ENCODE data around the gene HIVEP2. TPM values are rescaled to one million over a fixed set of nuclear protein-coding genes. Genes with fewer than 3 reads are reported as not detected.

HIVEP2 gene
- total RNA-seq, 2 experiments from 2014 or later, result 45.8 to 49.7 TPM

- Mint-ChIP-seq H3K36me3 (peaks cover 8% of the 10 kb centered on the region), H3K9me3 (no peaks in the 10 kb centered on the region), H3K4me1 (peaks cover 65% of the 10 kb centered on the region), H3K27me3 (no peaks in the 10 kb centered on the region), H3K27ac (peak overlapping the region; percentile 50), H3K4me3 (no peak overlapping the region)
- POLR2A ChIA-PET, result interaction anchor here (0.7 to 1.9 kb wide), 3 partner anchors 17 to 36 kb away, joined by 3 to 7 read pairs (median 5); partner anchors contain the start of gene HIVEP2
- no peak for ATAC-seq (ENCODE audit: low read depth)
- DNase-seq, result no peak
These were observed 35.3 kb downstream of the HIVEP2 start for GRCh38 chr6:142909686-142910085.

DNA sequence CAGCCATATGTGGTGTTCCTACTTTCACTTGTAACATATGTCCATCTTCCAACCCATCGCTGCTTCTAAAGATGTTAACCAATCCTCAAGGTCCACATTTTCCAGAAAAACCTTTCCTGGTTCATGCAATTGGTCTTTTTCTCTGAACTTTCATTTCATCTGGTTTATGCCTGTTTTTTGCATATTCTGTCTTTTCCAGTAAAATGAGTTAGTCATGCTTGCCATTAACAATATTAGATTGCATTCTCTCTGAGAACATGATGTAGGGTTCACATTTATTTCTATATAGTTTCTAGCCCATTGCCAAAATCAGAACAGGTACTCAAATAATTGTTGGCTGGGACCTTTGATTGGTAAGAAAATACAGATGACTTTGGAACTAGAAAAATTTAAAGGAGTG lies 36.7 kb downstream of the HIVEP2 start:
- POLR2A ChIA-PET, result no interaction called here
- no peak for DNase-seq
- peaks cover 8% of the 10 kb centered on the region for H3K36me3 Mint-ChIP-seq

DNA sequence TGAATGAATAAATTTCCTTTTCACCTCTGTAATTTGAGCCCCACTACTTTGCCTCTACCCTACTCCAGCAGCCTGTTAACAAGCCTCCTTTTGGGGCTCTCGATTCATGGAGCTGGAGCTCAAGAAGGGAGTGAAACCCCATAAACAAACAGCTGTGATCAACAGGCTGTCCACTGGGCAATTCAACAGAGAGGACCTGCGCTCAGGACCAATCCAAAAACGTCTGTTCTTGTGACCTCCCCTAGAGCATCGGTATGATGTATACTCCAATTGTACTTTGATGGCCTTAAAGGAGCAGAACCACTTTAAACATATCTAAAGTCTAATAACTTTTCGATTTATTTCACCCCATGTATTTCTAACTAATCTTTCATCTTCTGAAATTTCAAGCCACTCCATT lies 37.4 kb downstream of the HIVEP2 start:
- DNase-seq (peak; percentile 36), ATAC-seq (ENCODE audit: low read depth) (peak; percentile 55)
- peak overlapping the region; percentile 85 for H3K4me3 Mint-ChIP-seq
- no peaks in the 10 kb centered on the region for H3K9me3 Mint-ChIP-seq
- peak overlapping the region; percentile 94 for H3K27ac Mint-ChIP-seq
- H3K4me1 Mint-ChIP-seq, result peaks cover 68% of the 10 kb centered on the region
- peaks cover 8% of the 10 kb centered on the region for H3K36me3 Mint-ChIP-seq
- H3K27me3 Mint-ChIP-seq, result no peaks in the 10 kb centered on the region
- POLR2A ChIA-PET, result interaction anchor here (0.8 to 3.4 kb wide), 8 partner anchors 13 to 52 kb away, joined by 3 to 36 read pairs (median 7); partner anchors contain the start of gene HIVEP2

More for the DNA sequence above, 36.7 kb downstream of the HIVEP2 start:
- Mint-ChIP-seq H3K27me3 (no peaks in the 10 kb centered on the region), H3K9me3 (no peaks in the 10 kb centered on the region), H3K4me3 (peak overlapping the region; percentile 85), H3K4me1 (peaks cover 68% of the 10 kb centered on the region), H3K27ac (peak overlapping the region; percentile 94)
- no peak for ATAC-seq (ENCODE audit: low read depth)

DNA sequence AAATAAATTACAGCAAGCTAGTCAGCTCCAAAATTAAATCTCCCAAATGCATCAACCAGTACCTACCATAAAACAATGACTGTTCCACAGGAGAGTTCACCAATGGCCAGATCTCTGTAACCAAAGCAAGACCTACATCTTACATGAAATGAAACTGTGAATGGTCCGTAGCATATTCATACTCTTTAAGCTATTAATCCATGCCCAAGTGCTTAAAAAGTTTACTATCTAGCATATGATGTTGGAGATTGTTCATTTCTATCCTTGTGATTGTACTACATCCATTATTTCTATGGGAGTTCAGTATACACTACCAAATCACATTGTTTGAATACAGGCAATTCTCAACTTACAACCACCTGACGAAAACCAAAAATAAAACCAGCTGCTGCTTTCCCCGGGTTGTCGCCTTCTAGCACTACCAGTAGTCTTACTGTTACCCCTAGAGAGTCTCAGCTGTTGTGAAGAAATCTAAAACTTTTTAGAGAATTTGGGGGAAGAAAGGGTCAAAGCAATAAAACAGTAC lies 38.0 kb downstream of the HIVEP2 start:
- POLR2A ChIA-PET, result interaction anchor here (0.8 to 3.4 kb wide), 8 partner anchors 13 to 51 kb away, joined by 3 to 36 read pairs (median 7); partner anchors contain the start of gene HIVEP2
- H3K4me1 Mint-ChIP-seq, result peaks cover 70% of the 10 kb centered on the region

DNA sequence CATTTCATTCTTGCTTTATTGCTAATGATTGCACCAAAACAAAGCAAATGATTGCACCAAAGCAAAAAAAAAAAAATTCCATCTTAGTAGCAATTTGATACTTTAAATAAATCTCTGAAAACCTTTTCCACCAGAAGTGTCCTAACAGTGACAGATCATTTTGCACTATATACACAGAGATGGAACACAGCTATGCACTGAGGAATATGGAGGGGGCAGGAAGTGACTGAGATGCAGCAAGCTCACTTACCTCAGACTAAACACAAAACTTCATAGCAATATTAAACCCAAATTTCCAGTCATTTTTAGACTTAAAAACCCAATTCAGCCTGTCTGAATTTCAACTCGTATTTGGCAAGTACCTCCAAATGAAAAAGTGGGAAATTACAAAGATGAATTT lies 41.2 kb downstream of the HIVEP2 start:
- POLR2A ChIA-PET, result interaction anchor here (0.8 to 2.9 kb wide), 6 partner anchors 9 to 61 kb away, joined by 3 to 15 read pairs (median 8); partner anchors contain the start of gene HIVEP2
- peaks cover 6% of the 10 kb centered on the region for H3K36me3 Mint-ChIP-seq
- peak; percentile 34 for ATAC-seq (ENCODE audit: low read depth)
- no peaks in the 10 kb centered on the region for H3K9me3 Mint-ChIP-seq
- peak overlapping the region; percentile 76 for H3K4me3 Mint-ChIP-seq
- peak overlapping the region; percentile 89 for H3K27ac Mint-ChIP-seq
- peaks cover 67% of the 10 kb centered on the region for H3K4me1 Mint-ChIP-seq
- DNase-seq, result no peak
- no peaks in the 10 kb centered on the region for H3K27me3 Mint-ChIP-seq

More for the DNA sequence above, 38.0 kb downstream of the HIVEP2 start:
- H3K9me3 Mint-ChIP-seq, result no peaks in the 10 kb centered on the region
- H3K4me3 Mint-ChIP-seq, result peak overlapping the region; percentile 85
- peak overlapping the region; percentile 94 for H3K27ac Mint-ChIP-seq
- DNase-seq (no peak), ATAC-seq (ENCODE audit: low read depth) (peak; percentile 41)
- H3K27me3 Mint-ChIP-seq, result no peaks in the 10 kb centered on the region
- H3K36me3 Mint-ChIP-seq, result peaks cover 4% of the 10 kb centered on the region

DNA sequence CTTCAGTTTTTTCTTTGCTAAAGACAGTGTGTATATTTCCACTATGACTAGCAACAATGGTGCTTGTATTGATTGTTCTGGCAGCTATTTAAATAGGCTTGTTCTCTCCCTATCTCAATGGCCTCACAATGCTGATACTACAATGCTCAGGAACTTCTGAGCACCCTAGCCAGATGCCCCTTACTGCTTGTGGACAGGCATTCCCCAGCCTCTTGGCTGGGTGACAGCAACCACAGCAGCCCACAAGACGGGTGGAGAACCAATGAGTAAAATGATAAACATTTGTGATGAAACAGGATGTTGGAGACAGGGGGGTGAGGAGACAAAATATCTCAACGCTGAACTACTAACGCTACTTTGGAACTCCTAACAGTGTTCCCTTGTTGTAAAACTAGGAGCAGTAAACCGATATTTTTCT lies 42.3 kb downstream of the HIVEP2 start:
- H3K4me3 Mint-ChIP-seq, result peak overlapping the region; percentile 76
- ATAC-seq (ENCODE audit: low read depth) (peak; percentile 73), DNase-seq (peak; percentile 79)
- H3K4me1 Mint-ChIP-seq, result peaks cover 57% of the 10 kb centered on the region
- H3K27ac Mint-ChIP-seq, result peak overlapping the region; percentile 89
- POLR2A ChIA-PET, result interaction anchor here (1.0 to 2.9 kb wide), 5 partner anchors 10 to 44 kb away, joined by 3 to 15 read pairs (median 10); partner anchors contain the start of gene HIVEP2
- no peaks in the 10 kb centered on the region for H3K9me3 Mint-ChIP-seq
- peaks cover 2% of the 10 kb centered on the region for H3K36me3 Mint-ChIP-seq
- no peaks in the 10 kb centered on the region for H3K27me3 Mint-ChIP-seq

- no peaks in the 10 kb centered on the region for H3K27me3 Mint-ChIP-seq
- H3K36me3 Mint-ChIP-seq, result peaks cover 2% of the 10 kb centered on the region
- H3K27ac Mint-ChIP-seq, result peak overlapping the region; percentile 89
- no peak for DNase-seq
- peak overlapping the region; percentile 76 for H3K4me3 Mint-ChIP-seq
- H3K4me1 Mint-ChIP-seq, result peaks cover 49% of the 10 kb centered on the region
- POLR2A ChIA-PET, result interaction anchor here (1.2 to 2.9 kb wide), 3 partner anchors 13 to 44 kb away, joined by 3 to 15 read pairs (median 7); partner anchors contain the start of gene HIVEP2
- no peaks in the 10 kb centered on the region for H3K9me3 Mint-ChIP-seq
- ATAC-seq (ENCODE audit: low read depth), result no peak
These were observed 43.4 kb downstream of the HIVEP2 start for GRCh38 chr6:142901611-142902010.

GRCh38 chr6:142900227-142900971 lies 44.6 kb downstream of the HIVEP2 start:
- Mint-ChIP-seq H3K36me3 (peaks cover 6% of the 10 kb centered on the region), H3K27ac (peak overlapping the region; percentile 81), H3K4me3 (peak overlapping the region; percentile 55), H3K9me3 (peaks cover 1% of the 10 kb centered on the region), H3K27me3 (no peaks in the 10 kb centered on the region), H3K4me1 (peaks cover 49% of the 10 kb centered on the region)
- POLR2A ChIA-PET, result interaction anchor here (1.1 to 2.2 kb wide), 3 partner anchors 26 to 45 kb away, joined by 3 to 8 read pairs (median 7); partner anchors contain the start of gene HIVEP2
- DNase-seq, result no peak
- peak; percentile 17 for ATAC-seq (ENCODE audit: low read depth)

DNA sequence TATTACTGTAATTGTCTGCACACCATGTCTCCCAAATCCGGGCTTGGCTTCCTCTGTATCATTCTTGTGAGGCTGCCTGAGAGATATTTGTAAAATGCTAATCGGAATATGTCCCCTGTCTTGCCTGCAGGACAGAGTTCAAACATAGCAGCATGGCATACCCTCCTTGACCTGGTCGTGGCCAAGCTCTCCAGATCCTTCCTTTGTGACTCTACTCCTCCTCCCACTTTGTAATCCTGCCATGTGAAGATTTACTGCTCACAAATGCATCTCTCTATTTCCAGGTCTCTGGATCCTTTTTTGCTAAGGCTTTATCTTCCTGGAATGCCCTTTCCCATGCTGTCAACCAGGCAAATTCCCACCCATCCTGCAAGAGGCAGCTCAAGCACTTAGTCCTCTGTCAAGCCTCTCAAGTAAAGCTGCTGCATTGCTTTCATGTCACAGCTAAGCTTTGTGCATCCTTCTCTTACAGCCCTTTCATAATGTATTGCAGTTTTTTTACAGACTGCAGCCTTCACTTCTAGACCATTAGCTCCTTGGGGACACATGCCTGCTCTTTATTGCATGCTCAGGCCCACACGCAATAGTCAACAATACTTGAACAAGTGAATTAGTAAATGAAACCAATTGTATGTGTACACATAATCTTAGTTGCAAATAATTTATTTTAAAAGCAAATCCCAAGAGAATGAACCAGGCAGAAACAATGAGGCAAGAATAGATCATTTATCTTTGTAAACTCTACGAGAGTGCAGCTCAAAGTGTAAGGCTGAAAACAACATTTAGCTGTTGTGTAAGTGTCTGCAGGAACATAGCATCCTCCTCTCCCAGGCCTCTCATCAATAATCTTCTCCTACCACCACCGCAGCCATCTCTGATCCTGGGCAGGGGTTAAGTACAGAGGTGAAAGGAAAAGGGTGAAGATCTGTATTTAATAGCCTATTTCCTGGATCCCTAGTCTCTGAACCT lies 45.8 kb downstream of the HIVEP2 start:
- H3K36me3 Mint-ChIP-seq, result peaks cover 11% of the 10 kb centered on the region
- no peak overlapping the region for H3K4me3 Mint-ChIP-seq
- ATAC-seq (ENCODE audit: low read depth) (no peak), DNase-seq (no peak)
- POLR2A ChIA-PET, result interaction anchor here (0.5 to 2.2 kb wide), 3 partner anchors 27 to 52 kb away, joined by 3 to 8 read pairs (median 3); no protein-coding TSS in a partner anchor
- peaks cover 44% of the 10 kb centered on the region for H3K4me1 Mint-ChIP-seq
- peaks cover 1% of the 10 kb centered on the region for H3K9me3 Mint-ChIP-seq
- no peak overlapping the region for H3K27ac Mint-ChIP-seq
- no peaks in the 10 kb centered on the region for H3K27me3 Mint-ChIP-seq

DNA sequence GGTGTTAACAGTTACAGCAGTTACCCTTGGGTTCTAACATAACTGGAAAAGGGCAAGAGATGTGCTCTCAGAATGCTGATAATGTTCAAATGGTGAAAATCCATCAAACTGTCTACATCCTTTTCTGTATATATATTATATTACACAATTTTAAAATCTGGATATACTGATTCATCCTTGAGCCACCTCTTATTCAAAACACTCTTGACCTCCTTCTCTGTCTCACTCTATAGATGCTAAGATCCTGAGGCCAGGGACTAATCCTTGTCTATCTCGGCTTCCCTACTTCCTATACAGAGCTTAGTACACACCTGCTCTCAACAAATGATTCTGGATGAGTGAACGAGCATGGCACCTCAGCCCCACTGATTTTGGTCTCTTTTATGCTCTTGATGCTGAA lies 47.3 kb downstream of the HIVEP2 start:
- Mint-ChIP-seq H3K4me1 (peaks cover 32% of the 10 kb centered on the region), H3K4me3 (no peak overlapping the region), H3K27me3 (no peaks in the 10 kb centered on the region), H3K36me3 (peaks cover 11% of the 10 kb centered on the region), H3K27ac (no peak overlapping the region), H3K9me3 (peaks cover 1% of the 10 kb centered on the region)
- DNase-seq (no peak), ATAC-seq (ENCODE audit: low read depth) (no peak)
- POLR2A ChIA-PET, result no interaction called here

- Mint-ChIP-seq H3K4me3 (no peak overlapping the region), H3K27me3 (no peaks in the 10 kb centered on the region), H3K27ac (no peak overlapping the region), H3K9me3 (peaks cover 1% of the 10 kb centered on the region), H3K36me3 (peaks cover 12% of the 10 kb centered on the region), H3K4me1 (peaks cover 29% of the 10 kb centered on the region)
- DNase-seq, result no peak
- ATAC-seq (ENCODE audit: low read depth), result no peak
- POLR2A ChIA-PET, result no interaction called here
These were observed 48.2 kb downstream of the HIVEP2 start for GRCh38 chr6:142896732-142897131.

DNA sequence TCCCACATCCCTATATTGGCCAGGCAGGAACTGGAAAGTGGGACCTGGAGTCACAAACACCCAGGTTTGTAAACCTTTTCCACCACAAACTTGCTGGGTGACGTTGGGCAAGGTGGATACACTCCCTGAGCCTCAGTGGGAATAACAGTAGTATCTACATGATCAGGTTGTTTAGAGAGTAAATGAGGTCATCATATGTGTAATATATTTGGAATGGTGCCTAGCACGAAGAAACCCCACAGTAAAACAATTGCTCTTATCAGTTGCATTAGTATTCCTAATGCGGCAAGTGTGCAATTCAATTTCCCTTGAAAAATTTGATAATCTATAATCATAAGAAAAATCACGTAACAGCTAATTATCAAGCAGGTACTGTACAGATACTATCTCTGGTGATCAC lies 51.9 kb downstream of the HIVEP2 start:
- no peaks in the 10 kb centered on the region for H3K27me3 Mint-ChIP-seq
- ATAC-seq (ENCODE audit: low read depth) (no peak), DNase-seq (no peak)
- no peak overlapping the region for H3K27ac Mint-ChIP-seq
- peaks cover 32% of the 10 kb centered on the region for H3K4me1 Mint-ChIP-seq
- H3K36me3 Mint-ChIP-seq, result peaks cover 18% of the 10 kb centered on the region
- H3K9me3 Mint-ChIP-seq, result peaks cover 1% of the 10 kb centered on the region
- POLR2A ChIA-PET, result interaction anchor here (1.5 to 1.6 kb wide), 2 partner anchors 50 kb away, joined by 3 to 4 read pairs; no protein-coding TSS in a partner anchor
- no peak overlapping the region for H3K4me3 Mint-ChIP-seq

Measured in activated naive CD8-positive, alpha-beta T cell treated with anti-CD3 and anti-CD28 coated beads, Interleukin-2, amount 10 ng/mL, durations not matched to agents 7 days and 5 days (primary cell).